ENCODE results near the gene TSPAN6. TPM values are rescaled to one million over a fixed set of nuclear protein-coding genes. Genes with fewer than 3 reads are reported as not detected.

Gene TSPAN6
- polyA plus RNA-seq, 1 donor (not counting 4 experiments of a cell fraction or from before 2014, with no cell fraction given), result 24.3 TPM

GRCh38 chrX:100662796-100663195 is 26.2 kb upstream of the TSPAN6 start:
- Histone ChIP-seq H3K27me3 (ENCODE audit: control insufficient read depth, extremely low read depth, insufficient read depth, low read length) (no peaks in the 10 kb centered on the region), H3K79me2 (ENCODE audit: control insufficient read depth, insufficient read depth, low read length) (no peaks in the 10 kb centered on the region), H3K4me1 (ENCODE audit: control insufficient read depth, extremely low read depth, insufficient read depth, low read length) (no peaks in the 10 kb centered on the region), H3K4me3 (ENCODE audit: control insufficient read depth in 2 of 3, extremely low read depth in 1 of 3, insufficient read depth in 2 of 3, low read depth in 1 of 3, low read length in 3 of 3) (no peak overlapping the region), H3K9me1 (ENCODE audit: control insufficient read depth, extremely low read depth, insufficient read depth, low read length) (no peaks in the 10 kb centered on the region), H4K20me1 (ENCODE audit: control insufficient read depth, extremely low read depth, insufficient read depth, low read length) (no peaks in the 10 kb centered on the region), H3K9me3 (ENCODE audit: control insufficient read depth, low read depth, low read length) (no peaks in the 10 kb centered on the region), H3K36me3 (ENCODE audit: control insufficient read depth in 2 of 2, extremely low read depth in 1 of 2, insufficient read depth in 2 of 2, low read length in 2 of 2) (no peaks in the 10 kb centered on the region), H3K27ac (ENCODE audit: control insufficient read depth, insufficient read depth, low read length) (no peak overlapping the region), H3K4me2 (ENCODE audit: control insufficient read depth, extremely low read depth, insufficient read depth, low read depth, low read length) (no peak overlapping the region), H2AFZ (ENCODE audit: control insufficient read depth, low read length) (no peak overlapping the region), H3K9ac (ENCODE audit: control insufficient read depth, extremely low read depth, insufficient read depth, low read length) (no peak overlapping the region)
- dilution Hi-C loops (cut with MboI; ENCODE audit: extremely low pct_ligation_motif_present, low sequenced_read_pairs), result no loop called here
- FAIRE-seq, result no peak
- no peak for TF ChIP-seq EZH2 (IDR thresholded peaks at IDR 0.05; ENCODE audit: low read length)
- TF ChIP-seq CTCF (optimal IDR thresholded peaks at IDR 0.05 in 1 of 3, IDR thresholded peaks at IDR 0.05 in 1 of 3, conservative IDR thresholded peaks at IDR 0.05 in 1 of 3; ENCODE audit: extremely low read depth in 1 of 3, insufficient read depth in 2 of 3, low read length in 3 of 3), result no peak
- DNase-seq (ENCODE audit: low read depth, low spot score), result no peak

- no peak overlapping the region for H2AFZ ChIP-seq (ENCODE audit: control insufficient read depth, low read length)
- no peak for TF ChIP-seq CTCF (optimal IDR thresholded peaks at IDR 0.05 in 1 of 3, IDR thresholded peaks at IDR 0.05 in 1 of 3, conservative IDR thresholded peaks at IDR 0.05 in 1 of 3; ENCODE audit: extremely low read depth in 1 of 3, insufficient read depth in 2 of 3, low read length in 3 of 3)
- no peak for TF ChIP-seq EZH2 (IDR thresholded peaks at IDR 0.05; ENCODE audit: low read length)
- H4K20me1 ChIP-seq (ENCODE audit: control insufficient read depth, extremely low read depth, insufficient read depth, low read length), result no peaks in the 10 kb centered on the region
- no peak overlapping the region for H3K27ac ChIP-seq (ENCODE audit: control insufficient read depth, insufficient read depth, low read length)
- H3K36me3 ChIP-seq (ENCODE audit: control insufficient read depth in 2 of 2, extremely low read depth in 1 of 2, insufficient read depth in 2 of 2, low read length in 2 of 2), result no peaks in the 10 kb centered on the region
- no peak overlapping the region for H3K4me3 ChIP-seq (ENCODE audit: control insufficient read depth in 2 of 3, extremely low read depth in 1 of 3, insufficient read depth in 2 of 3, low read depth in 1 of 3, low read length in 3 of 3)
- H3K79me2 ChIP-seq (ENCODE audit: control insufficient read depth, insufficient read depth, low read length), result no peaks in the 10 kb centered on the region
- no peak for DNase-seq (ENCODE audit: low read depth, low spot score)
- no peak overlapping the region for H3K4me2 ChIP-seq (ENCODE audit: control insufficient read depth, extremely low read depth, insufficient read depth, low read depth, low read length)
- H3K4me1 ChIP-seq (ENCODE audit: control insufficient read depth, extremely low read depth, insufficient read depth, low read length), result no peaks in the 10 kb centered on the region
- no peak overlapping the region for H3K9ac ChIP-seq (ENCODE audit: control insufficient read depth, extremely low read depth, insufficient read depth, low read length)
- FAIRE-seq, result no peak
- no peaks in the 10 kb centered on the region for H3K27me3 ChIP-seq (ENCODE audit: control insufficient read depth, extremely low read depth, insufficient read depth, low read length)
- H3K9me1 ChIP-seq (ENCODE audit: control insufficient read depth, extremely low read depth, insufficient read depth, low read length), result no peaks in the 10 kb centered on the region
- dilution Hi-C loops (cut with MboI; ENCODE audit: extremely low pct_ligation_motif_present, low sequenced_read_pairs), result no loop called here
- no peaks in the 10 kb centered on the region for H3K9me3 ChIP-seq (ENCODE audit: control insufficient read depth, low read depth, low read length)
Measured at GRCh38 chrX:100662170-100662569, 25.6 kb upstream of the TSPAN6 start.

Data from keratinocyte (primary cell).